Naive thymus-derived CD8-positive, alpha-beta T cell (primary cell): ENCODE data around the gene EPHA3. TPM values are rescaled to one million over a fixed set of nuclear protein-coding genes. Genes with fewer than 3 reads are reported as not detected.

ENCODE experiments used
- ATAC-seq, 2 donors: fragments of 150-1000 bp; cut with Tn5 transposase in 1 of 2; sonication (Bioruptor Pico), chemical (Tn5 transposase) in 1 of 2; 1 replicate in 1 of 2; 2 replicates in 1 of 2; pipeline ENCODE4 v1.10.0; 2021; ENCODE audit warnings: mild to moderate bottlenecking in 2 of 2, moderate library complexity in 2 of 2
- POLR2A ChIA-PET: fragments of 350-600 bp; sonication (Branson Sonifier 250); formaldehyde crosslinking; loops from one replicate; lab custom pipeline; 2021; ENCODE audit warnings: antibody characterized with exemption; lab: Charles Lee
- DNase-seq, 10 donors: peaks; one replicate each; pipeline versions ENCODE4 v3.0.0 to v3.0.0-alpha.2; 2020 to 2022
- H3K27ac Mint-ChIP-seq, 10 donors: one replicate each; pipeline ENCODE4 v1.8.0; 2020 to 2022; ENCODE audit warnings: mild to moderate bottlenecking in 10 of 10, mixed read lengths in 10 of 10, moderate library complexity in 4 of 10, inconsistent platforms in 1 of 10
- H3K27me3 Mint-ChIP-seq, 5 donors: one replicate each; pipeline ENCODE4 v1.8.0; 2021 to 2022; ENCODE audit warnings: mixed read lengths in 5 of 5
- H3K36me3 Mint-ChIP-seq, 3 donors: one replicate each; pipeline ENCODE4 v1.8.0; 2020 to 2022; ENCODE audit warnings: mixed read lengths in 3 of 3, mild to moderate bottlenecking in 2 of 3, inconsistent platforms in 1 of 3
- H3K4me1 Mint-ChIP-seq, 4 donors: one replicate each; pipeline ENCODE4 v1.8.0; 2021 to 2022; ENCODE audit warnings: mixed read lengths in 4 of 4
- H3K4me3 Mint-ChIP-seq, 10 donors: one replicate each; pipeline ENCODE4 v1.8.0; 2020 to 2022; ENCODE audit warnings: mild to moderate bottlenecking in 10 of 10, mixed read lengths in 10 of 10, moderate library complexity in 6 of 10, inconsistent platforms in 1 of 10
- H3K9me3 Mint-ChIP-seq, 9 donors: one replicate each; pipeline ENCODE4 v1.8.0; 2020 to 2022; ENCODE audit warnings: mixed read lengths in 9 of 9, mild to moderate bottlenecking in 3 of 9, inconsistent platforms in 1 of 9, moderate library complexity in 1 of 9
- polyA plus RNA-seq, 3 donors: library from polyadenylated mRNA; unstranded; fragments of 300-500 nt; fragmentation: Illumina TruSeq; gene quantifications; one replicate each; pipeline ENCODE4 v1.2.3, GENCODE V29; 2021
- total RNA-seq, 8 experiments: library from RNA in 2 of 8; stranded (reverse) in 2 of 8; gene quantifications; one replicate each; pipeline ENCODE4 v1.2.3 and lab custom pipeline; 2021 to 2026

Gene EPHA3
- total and polyA plus RNA-seq, 5 experiments from 2014 or later = not detected

GRCh38 chr3:89411201-89411600 is 303.8 kb downstream of the EPHA3 start:
- H3K36me3 Mint-ChIP-seq = no peaks in the 10 kb centered on the region
- no peak overlapping the region for H3K4me3 Mint-ChIP-seq
- DNase-seq (no peak), ATAC-seq (no peak)
- no peak overlapping the region for H3K27ac Mint-ChIP-seq
- no peaks in the 10 kb centered on the region for H3K27me3 Mint-ChIP-seq
- H3K4me1 Mint-ChIP-seq = no peaks in the 10 kb centered on the region
- peaks cover 0 to 10% (median 2%) of the 10 kb centered on the region in 9 donors for H3K9me3 Mint-ChIP-seq
- POLR2A ChIA-PET = no interaction called here

GRCh38 chr3:89414270-89414669 is 306.8 kb downstream of the EPHA3 start:
- Mint-ChIP-seq H3K36me3 (no peaks in the 10 kb centered on the region), H3K4me3 (no peak overlapping the region), H3K27ac (no peak overlapping the region), H3K4me1 (no peaks in the 10 kb centered on the region), H3K27me3 (no peaks in the 10 kb centered on the region), H3K9me3 (peaks cover 0 to 9% (median 0%) of the 10 kb centered on the region in 9 donors)
- no peak for DNase-seq
- POLR2A ChIA-PET = no interaction called here
- ATAC-seq = no peak

- ATAC-seq (no peak), DNase-seq (no peak)
- no peak overlapping the region for H3K4me3 Mint-ChIP-seq
- H3K4me1 Mint-ChIP-seq = no peaks in the 10 kb centered on the region
- no peak overlapping the region for H3K27ac Mint-ChIP-seq
- no peaks in the 10 kb centered on the region for H3K36me3 Mint-ChIP-seq
- POLR2A ChIA-PET = no interaction called here
- H3K9me3 Mint-ChIP-seq = peaks cover 0 to 28% (median 0%) of the 10 kb centered on the region in 9 donors
- no peaks in the 10 kb centered on the region for H3K27me3 Mint-ChIP-seq
These were observed 312.3 kb downstream of the EPHA3 start for GRCh38 chr3:89419647-89420241.

- peaks cover 0 to 14% (median 2%) of the 10 kb centered on the region in 9 donors for H3K9me3 Mint-ChIP-seq
- no peaks in the 10 kb centered on the region for H3K27me3 Mint-ChIP-seq
- H3K4me1 Mint-ChIP-seq = no peaks in the 10 kb centered on the region
- DNase-seq (no peak), ATAC-seq (no peak)
- H3K27ac Mint-ChIP-seq = no peak overlapping the region
- no peak overlapping the region for H3K4me3 Mint-ChIP-seq
- POLR2A ChIA-PET = no interaction called here
- no peaks in the 10 kb centered on the region for H3K36me3 Mint-ChIP-seq
These were observed 318.6 kb downstream of the EPHA3 start for GRCh38 chr3:89426060-89426459.

GRCh38 chr3:89434621-89435380 is 327.4 kb downstream of the EPHA3 start:
- POLR2A ChIA-PET = no interaction called here
- no peak overlapping the region for H3K4me3 Mint-ChIP-seq
- peaks cover 0 to 9% (median 0%) of the 10 kb centered on the region in 9 donors for H3K9me3 Mint-ChIP-seq
- H3K4me1 Mint-ChIP-seq = no peaks in the 10 kb centered on the region
- DNase-seq = no peak
- no peak overlapping the region for H3K27ac Mint-ChIP-seq
- H3K36me3 Mint-ChIP-seq = no peaks in the 10 kb centered on the region
- no peak for ATAC-seq
- no peaks in the 10 kb centered on the region for H3K27me3 Mint-ChIP-seq

- H3K36me3 Mint-ChIP-seq = no peaks in the 10 kb centered on the region
- DNase-seq (no peak), ATAC-seq (no peak)
- no peak overlapping the region for H3K4me3 Mint-ChIP-seq
- no peak overlapping the region for H3K27ac Mint-ChIP-seq
- H3K4me1 Mint-ChIP-seq = no peaks in the 10 kb centered on the region
- POLR2A ChIA-PET = no interaction called here
- no peaks in the 10 kb centered on the region for H3K27me3 Mint-ChIP-seq
- H3K9me3 Mint-ChIP-seq = peaks cover 0 to 9% (median 0%) of the 10 kb centered on the region in 9 donors
These were observed 329.4 kb downstream of the EPHA3 start for GRCh38 chr3:89436846-89437245.

GRCh38 chr3:89440386-89440785 is 333.0 kb downstream of the EPHA3 start:
- POLR2A ChIA-PET = no interaction called here
- Mint-ChIP-seq H3K27me3 (no peaks in the 10 kb centered on the region), H3K9me3 (peaks cover 0 to 10% (median 6%) of the 10 kb centered on the region in 9 donors), H3K4me1 (no peaks in the 10 kb centered on the region), H3K36me3 (no peaks in the 10 kb centered on the region), H3K4me3 (no peak overlapping the region), H3K27ac (no peak overlapping the region)
- DNase-seq (no peak), ATAC-seq (no peak)

- Mint-ChIP-seq H3K9me3 (peaks cover 0 to 10% (median 6%) of the 10 kb centered on the region in 9 donors), H3K27ac (no peak overlapping the region), H3K36me3 (no peaks in the 10 kb centered on the region), H3K4me1 (no peaks in the 10 kb centered on the region), H3K4me3 (no peak overlapping the region), H3K27me3 (no peaks in the 10 kb centered on the region)
- POLR2A ChIA-PET = no interaction called here
- no peak for ATAC-seq
- no peak for DNase-seq
These were observed 333.7 kb downstream of the EPHA3 start for GRCh38 chr3:89441141-89441540.

GRCh38 chr3:89446593-89446992 is 339.2 kb downstream of the EPHA3 start:
- Mint-ChIP-seq H3K27me3 (no peaks in the 10 kb centered on the region), H3K4me3 (no peak overlapping the region), H3K9me3 (peaks cover 0 to 18% (median 8%) of the 10 kb centered on the region in 9 donors), H3K4me1 (peaks cover 0 to 2% (median 0%) of the 10 kb centered on the region in 4 donors), H3K36me3 (no peaks in the 10 kb centered on the region), H3K27ac (no peak overlapping the region)
- POLR2A ChIA-PET = no interaction called here
- no peak for ATAC-seq
- DNase-seq = no peak

- POLR2A ChIA-PET = no interaction called here
- Mint-ChIP-seq H3K27ac (no peak overlapping the region), H3K4me3 (no peak overlapping the region), H3K27me3 (no peaks in the 10 kb centered on the region), H3K36me3 (no peaks in the 10 kb centered on the region), H3K9me3 (peaks cover 0 to 16% (median 9%) of the 10 kb centered on the region in 9 donors), H3K4me1 (peaks cover 0 to 2% (median 0%) of the 10 kb centered on the region in 4 donors)
- no peak for DNase-seq
- no peak for ATAC-seq
These were observed 339.8 kb downstream of the EPHA3 start for GRCh38 chr3:89447243-89447642.

GRCh38 chr3:89449086-89449485 is 341.7 kb downstream of the EPHA3 start:
- Mint-ChIP-seq H3K9me3 (peaks cover 2 to 16% (median 5%) of the 10 kb centered on the region in 9 donors), H3K4me1 (peaks cover 0 to 2% (median 0%) of the 10 kb centered on the region in 4 donors), H3K27me3 (no peaks in the 10 kb centered on the region), H3K36me3 (peaks cover 0 to under 1% (median 0%) of the 10 kb centered on the region in 3 donors), H3K27ac (no peak overlapping the region), H3K4me3 (no peak overlapping the region)
- no peak for ATAC-seq
- no peak for DNase-seq
- POLR2A ChIA-PET = no interaction called here

- no peak overlapping the region for H3K4me3 Mint-ChIP-seq
- no peak for ATAC-seq
- peaks cover 3 to 34% (median 12%) of the 10 kb centered on the region in 9 donors for H3K9me3 Mint-ChIP-seq
- peaks cover 0 to 4% (median 0%) of the 10 kb centered on the region in 4 donors for H3K4me1 Mint-ChIP-seq
- POLR2A ChIA-PET = no interaction called here
- peaks cover 0 to 12% (median 0%) of the 10 kb centered on the region in 3 donors for H3K36me3 Mint-ChIP-seq
- H3K27ac Mint-ChIP-seq = no peak overlapping the region
- no peaks in the 10 kb centered on the region for H3K27me3 Mint-ChIP-seq
- no peak for DNase-seq
These were observed 344.6 kb downstream of the EPHA3 start for GRCh38 chr3:89452066-89452465.

- H3K27me3 Mint-ChIP-seq = no peaks in the 10 kb centered on the region
- H3K4me3 Mint-ChIP-seq = no peak overlapping the region
- ATAC-seq = no peak
- no peak for DNase-seq
- H3K9me3 Mint-ChIP-seq = peaks cover 3 to 37% (median 10%) of the 10 kb centered on the region in 9 donors
- POLR2A ChIA-PET = no interaction called here
- H3K4me1 Mint-ChIP-seq = peaks cover 0 to 2% (median 0%) of the 10 kb centered on the region in 4 donors
- peaks cover 0 to 12% (median 0%) of the 10 kb centered on the region in 3 donors for H3K36me3 Mint-ChIP-seq
- H3K27ac Mint-ChIP-seq = no peak overlapping the region
These were observed 347.8 kb downstream of the EPHA3 start for GRCh38 chr3:89455240-89455639.
